PFSK-1 (cell line): ENCODE measurements around the gene SFXN2.

ENCODE experiments used
- FOXP2 ChIP-seq: optimal IDR thresholded peaks from 2 replicates; pipeline ENCODE3; 2011; ENCODE audit warnings: borderline replicate concordance, control low read depth, inconsistent platforms; ENCODE audit not compliant: insufficient read depth; ENCODE audit errors: extremely low read length, extremely low read depth
- POLR2AphosphoS5 ChIP-seq: IDR thresholded peaks from 2 replicates; pipeline ENCODE4 v1.6.1; 2012; ENCODE audit warnings: low read depth, mild to moderate bottlenecking, control low read depth, low read length, moderate library complexity

DNA sequence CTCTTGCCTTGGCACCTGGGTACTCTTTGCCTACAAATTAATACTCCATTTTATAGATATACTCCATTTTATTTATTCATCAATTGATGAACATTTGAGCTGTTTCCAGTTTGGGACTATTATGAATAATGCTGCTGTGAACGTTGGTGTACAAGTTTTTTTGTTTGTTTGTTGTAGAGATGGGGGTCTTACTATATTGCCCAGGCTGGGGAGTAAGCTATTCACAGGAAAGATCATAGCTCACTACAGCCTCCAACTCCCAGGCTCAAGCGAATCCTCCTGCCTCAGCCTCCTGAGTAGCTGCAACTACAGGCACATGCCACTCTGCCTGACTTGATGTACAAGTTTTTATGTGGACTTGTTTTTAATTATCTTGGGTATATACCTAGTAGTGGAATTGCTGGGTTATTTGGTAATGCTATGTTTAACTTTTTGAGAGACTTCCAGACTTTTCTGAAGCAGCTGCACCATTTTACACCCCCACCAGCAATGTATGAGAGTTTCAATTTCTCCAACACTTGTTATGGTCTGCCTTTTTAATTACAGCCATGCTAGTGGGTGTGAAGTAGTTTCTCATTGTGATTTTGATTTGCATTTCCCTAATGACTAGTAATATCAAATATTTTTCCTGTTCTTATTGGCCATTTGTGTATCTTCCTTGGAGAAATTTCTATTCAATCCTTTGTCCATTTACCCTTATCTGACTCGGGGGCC lies 45.2 kb downstream of the SFXN2 start:
- no peak for TF ChIP-seq POLR2AphosphoS5
- no peak for TF ChIP-seq FOXP2
